ENCODE measurements around the gene FAM131A.

The FAM131A gene

DNA sequence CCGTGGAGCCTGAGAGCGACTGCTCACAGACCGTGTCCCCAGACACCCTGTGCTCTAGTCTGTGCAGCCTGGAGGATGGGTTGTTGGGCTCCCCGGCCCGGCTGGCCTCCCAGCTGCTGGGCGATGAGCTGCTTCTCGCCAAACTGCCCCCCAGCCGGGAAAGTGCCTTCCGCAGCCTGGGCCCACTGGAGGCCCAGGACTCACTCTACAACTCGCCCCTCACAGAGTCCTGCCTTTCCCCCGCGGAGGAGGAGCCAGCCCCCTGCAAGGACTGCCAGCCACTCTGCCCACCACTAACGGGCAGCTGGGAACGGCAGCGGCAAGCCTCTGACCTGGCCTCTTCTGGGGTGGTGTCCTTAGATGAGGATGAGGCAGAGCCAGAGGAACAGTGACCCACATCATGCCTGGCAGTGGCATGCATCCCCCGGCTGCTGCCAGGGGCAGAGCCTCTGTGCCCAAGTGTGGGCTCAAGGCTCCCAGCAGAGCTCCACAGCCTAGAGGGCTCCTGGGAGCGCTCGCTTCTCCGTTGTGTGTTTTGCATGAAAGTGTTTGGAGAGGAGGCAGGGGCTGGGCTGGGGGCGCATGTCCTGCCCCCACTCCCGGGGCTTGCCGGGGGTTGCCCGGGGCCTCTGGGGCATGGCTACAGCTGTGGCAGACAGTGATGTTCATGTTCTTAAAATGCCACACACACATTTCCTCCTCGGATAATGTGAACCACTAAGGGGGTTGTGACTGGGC, 7.3 kb downstream of the FAM131A start:
- no peaks in the 10 kb centered on the region for H3K27me3 ChIP-seq (ENCODE audit: low read depth, low read length)
- no peak overlapping the region for H3K27ac ChIP-seq (ENCODE audit: low read length)
- H3K36me3 ChIP-seq (ENCODE audit: control insufficient read depth in 1 of 2, insufficient read depth in 2 of 2, low read length in 2 of 2): peaks cover 21 to 36% of the 10 kb centered on the region in 2 donors
- no peaks in the 10 kb centered on the region for H3K9me3 ChIP-seq (ENCODE audit: control insufficient read depth in 1 of 2, low read length in 2 of 2)
- no peak overlapping the region for H3K4me3 ChIP-seq (ENCODE audit: low read depth in 1 of 2, low read length in 2 of 2)
- peaks cover 5 to 8% of the 10 kb centered on the region in 2 donors for H3K4me1 ChIP-seq (ENCODE audit: control insufficient read depth in 1 of 2, insufficient read depth in 2 of 2, low read length in 2 of 2)

DNA sequence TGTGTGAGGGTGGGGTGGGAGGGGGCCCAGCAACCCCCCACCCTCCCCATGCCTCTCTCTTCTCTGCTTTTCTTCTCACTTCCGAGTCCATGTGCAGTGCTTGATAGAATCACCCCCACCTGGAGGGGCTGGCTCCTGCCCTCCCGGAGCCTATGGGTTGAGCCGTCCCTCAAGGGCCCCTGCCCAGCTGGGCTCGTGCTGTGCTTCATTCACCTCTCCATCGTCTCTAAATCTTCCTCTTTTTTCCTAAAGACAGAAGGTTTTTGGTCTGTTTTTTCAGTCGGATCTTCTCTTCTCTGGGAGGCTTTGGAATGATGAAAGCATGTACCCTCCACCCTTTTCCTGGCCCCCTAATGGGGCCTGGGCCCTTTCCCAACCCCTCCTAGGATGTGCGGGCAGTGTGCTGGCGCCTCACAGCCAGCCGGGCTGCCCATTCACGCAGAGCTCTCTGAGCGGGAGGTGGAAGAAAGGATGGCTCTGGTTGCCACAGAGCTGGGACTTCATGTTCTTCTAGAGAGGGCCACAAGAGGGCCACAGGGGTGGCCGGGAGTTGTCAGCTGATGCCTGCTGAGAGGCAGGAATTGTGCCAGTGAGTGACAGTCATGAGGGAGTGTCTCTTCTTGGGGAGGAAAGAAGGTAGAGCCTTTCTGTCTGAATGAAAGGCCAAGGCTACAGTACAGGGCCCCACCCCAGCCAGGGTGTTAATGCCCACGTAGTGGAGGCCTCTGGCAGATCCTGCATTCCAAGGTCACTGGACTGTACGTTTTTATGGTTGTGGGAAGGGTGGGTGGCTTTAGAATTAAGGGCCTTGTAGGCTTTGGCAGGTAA, 8.1 kb downstream of the FAM131A start:
- H3K4me1 ChIP-seq (ENCODE audit: control insufficient read depth in 1 of 2, insufficient read depth in 2 of 2, low read length in 2 of 2): peaks cover 5% of the 10 kb centered on the region in 2 donors
- H3K4me3 ChIP-seq (ENCODE audit: low read depth in 1 of 2, low read length in 2 of 2): no peak overlapping the region
- H3K36me3 ChIP-seq (ENCODE audit: control insufficient read depth in 1 of 2, insufficient read depth in 2 of 2, low read length in 2 of 2): peaks cover 21 to 36% of the 10 kb centered on the region in 2 donors
- no peaks in the 10 kb centered on the region for H3K9me3 ChIP-seq (ENCODE audit: control insufficient read depth in 1 of 2, low read length in 2 of 2)
- H3K27ac ChIP-seq (ENCODE audit: low read length): no peak overlapping the region
- no peaks in the 10 kb centered on the region for H3K27me3 ChIP-seq (ENCODE audit: low read depth, low read length)

- H3K36me3 ChIP-seq (ENCODE audit: control insufficient read depth in 1 of 2, insufficient read depth in 2 of 2, low read length in 2 of 2): peaks cover 18 to 31% of the 10 kb centered on the region in 2 donors
Measured at GRCh38 chr3:184346480-184347190, 9.2 kb downstream of the FAM131A start.

GRCh38 chr3:184347321-184348056, 10.1 kb downstream of the FAM131A start:
- Histone ChIP-seq H3K4me3 (ENCODE audit: low read depth in 1 of 2, low read length in 2 of 2) (no peak overlapping the region), H3K9me3 (ENCODE audit: control insufficient read depth in 1 of 2, low read length in 2 of 2) (no peaks in the 10 kb centered on the region), H3K4me1 (ENCODE audit: control insufficient read depth in 1 of 2, insufficient read depth in 2 of 2, low read length in 2 of 2) (peaks cover 5 to 13% of the 10 kb centered on the region in 2 donors), H3K36me3 (ENCODE audit: control insufficient read depth in 1 of 2, insufficient read depth in 2 of 2, low read length in 2 of 2) (peaks cover 17 to 24% of the 10 kb centered on the region in 2 donors), H3K27ac (ENCODE audit: low read length) (no peak overlapping the region), H3K27me3 (ENCODE audit: low read depth, low read length) (no peaks in the 10 kb centered on the region)

More at GRCh38 chr3:184346480-184347190, 9.2 kb downstream of the FAM131A start:
- Histone ChIP-seq H3K27ac (ENCODE audit: low read length) (no peak overlapping the region), H3K4me1 (ENCODE audit: control insufficient read depth in 1 of 2, insufficient read depth in 2 of 2, low read length in 2 of 2) (peaks cover 5 to 8% of the 10 kb centered on the region in 2 donors), H3K27me3 (ENCODE audit: low read depth, low read length) (no peaks in the 10 kb centered on the region), H3K9me3 (ENCODE audit: control insufficient read depth in 1 of 2, low read length in 2 of 2) (no peaks in the 10 kb centered on the region), H3K4me3 (ENCODE audit: low read depth in 1 of 2, low read length in 2 of 2) (no peak overlapping the region)

- H3K27me3 ChIP-seq (ENCODE audit: low read depth, low read length): no peaks in the 10 kb centered on the region
- H3K27ac ChIP-seq (ENCODE audit: low read length): no peak overlapping the region
- H3K4me3 ChIP-seq (ENCODE audit: low read depth in 1 of 2, low read length in 2 of 2): no peak overlapping the region
- H3K4me1 ChIP-seq (ENCODE audit: control insufficient read depth in 1 of 2, insufficient read depth in 2 of 2, low read length in 2 of 2): peaks cover 5 to 13% of the 10 kb centered on the region in 2 donors
- H3K9me3 ChIP-seq (ENCODE audit: control insufficient read depth in 1 of 2, low read length in 2 of 2): no peaks in the 10 kb centered on the region
- H3K36me3 ChIP-seq (ENCODE audit: control insufficient read depth in 1 of 2, insufficient read depth in 2 of 2, low read length in 2 of 2): peaks cover 11 to 19% of the 10 kb centered on the region in 2 donors
Measured at GRCh38 chr3:184348057-184348382, 10.6 kb downstream of the FAM131A start.

DNA sequence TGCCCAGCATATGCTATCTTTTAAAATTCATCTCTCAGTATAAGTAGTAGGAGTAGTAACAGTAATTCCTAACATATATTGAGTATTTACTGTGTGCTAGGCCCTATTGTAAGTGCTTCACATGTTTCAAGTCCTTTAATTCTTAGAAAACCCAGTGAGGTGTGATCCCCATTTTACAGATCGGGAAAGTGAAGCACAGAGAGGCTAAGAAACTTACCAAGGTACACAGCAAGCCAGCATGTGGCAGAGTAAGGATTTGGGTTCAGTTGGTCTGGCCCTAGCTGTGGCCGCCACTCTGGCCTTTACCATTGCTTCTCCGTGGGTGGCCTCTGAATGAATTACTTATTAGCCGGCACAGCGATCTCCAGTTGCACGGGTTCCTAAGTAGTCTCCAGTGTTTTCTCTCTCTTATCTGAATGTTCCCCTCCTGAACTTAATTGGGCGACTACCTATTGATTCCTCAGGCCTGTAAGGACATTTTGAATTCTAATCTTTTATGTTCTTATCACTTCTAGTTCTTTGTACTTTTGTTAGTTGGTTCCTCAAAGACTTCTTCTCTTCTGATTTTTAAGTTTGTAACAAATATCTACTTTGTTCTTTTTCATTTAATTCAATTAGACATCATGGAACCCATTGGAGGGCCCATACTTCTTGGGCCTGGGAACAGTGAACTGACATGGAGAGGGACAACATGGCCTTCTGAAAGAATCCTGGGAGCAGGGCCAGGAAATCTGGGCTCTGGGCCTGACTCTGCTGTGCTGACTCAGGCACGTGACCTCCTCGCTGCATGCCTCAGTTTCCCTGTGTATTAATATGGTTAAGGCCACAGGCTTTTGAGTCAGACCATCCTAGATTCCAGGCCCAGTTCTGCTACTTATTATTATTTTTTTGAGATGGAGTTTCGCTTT, 12.4 kb downstream of the FAM131A start:
- no peak overlapping the region for H3K27ac ChIP-seq (ENCODE audit: low read length)
- H3K9me3 ChIP-seq (ENCODE audit: control insufficient read depth in 1 of 2, low read length in 2 of 2): no peaks in the 10 kb centered on the region
- H3K36me3 ChIP-seq (ENCODE audit: control insufficient read depth in 1 of 2, insufficient read depth in 2 of 2, low read length in 2 of 2): peaks cover 2 to 4% of the 10 kb centered on the region in 2 donors
- H3K27me3 ChIP-seq (ENCODE audit: low read depth, low read length): no peaks in the 10 kb centered on the region
- no peak overlapping the region for H3K4me3 ChIP-seq (ENCODE audit: low read depth in 1 of 2, low read length in 2 of 2)
- H3K4me1 ChIP-seq (ENCODE audit: control insufficient read depth in 1 of 2, insufficient read depth in 2 of 2, low read length in 2 of 2): peaks cover 5 to 13% of the 10 kb centered on the region in 2 donors

- Histone ChIP-seq H3K27me3 (ENCODE audit: low read depth, low read length) (no peaks in the 10 kb centered on the region), H3K4me1 (ENCODE audit: control insufficient read depth in 1 of 2, insufficient read depth in 2 of 2, low read length in 2 of 2) (peaks cover 2 to 10% of the 10 kb centered on the region in 2 donors), H3K4me3 (ENCODE audit: low read depth in 1 of 2, low read length in 2 of 2) (no peak overlapping the region), H3K9me3 (ENCODE audit: control insufficient read depth in 1 of 2, low read length in 2 of 2) (no peaks in the 10 kb centered on the region), H3K27ac (ENCODE audit: low read length) (no peak overlapping the region), H3K36me3 (ENCODE audit: control insufficient read depth in 1 of 2, insufficient read depth in 2 of 2, low read length in 2 of 2) (peaks cover 3 to 4% of the 10 kb centered on the region in 2 donors)
Measured at GRCh38 chr3:184350618-184351017, 13.2 kb downstream of the FAM131A start.

GRCh38 chr3:184351511-184352148, 14.2 kb downstream of the FAM131A start:
- Histone ChIP-seq H3K4me3 (ENCODE audit: low read depth in 1 of 2, low read length in 2 of 2) (no peak overlapping the region), H3K27me3 (ENCODE audit: low read depth, low read length) (no peaks in the 10 kb centered on the region), H3K36me3 (ENCODE audit: control insufficient read depth in 1 of 2, insufficient read depth in 2 of 2, low read length in 2 of 2) (peaks cover 3 to 4% of the 10 kb centered on the region in 2 donors), H3K4me1 (ENCODE audit: control insufficient read depth in 1 of 2, insufficient read depth in 2 of 2, low read length in 2 of 2) (peaks cover 0 to 8% of the 10 kb centered on the region in 2 donors), H3K27ac (ENCODE audit: low read length) (no peak overlapping the region), H3K9me3 (ENCODE audit: control insufficient read depth in 1 of 2, low read length in 2 of 2) (no peaks in the 10 kb centered on the region)

DNA sequence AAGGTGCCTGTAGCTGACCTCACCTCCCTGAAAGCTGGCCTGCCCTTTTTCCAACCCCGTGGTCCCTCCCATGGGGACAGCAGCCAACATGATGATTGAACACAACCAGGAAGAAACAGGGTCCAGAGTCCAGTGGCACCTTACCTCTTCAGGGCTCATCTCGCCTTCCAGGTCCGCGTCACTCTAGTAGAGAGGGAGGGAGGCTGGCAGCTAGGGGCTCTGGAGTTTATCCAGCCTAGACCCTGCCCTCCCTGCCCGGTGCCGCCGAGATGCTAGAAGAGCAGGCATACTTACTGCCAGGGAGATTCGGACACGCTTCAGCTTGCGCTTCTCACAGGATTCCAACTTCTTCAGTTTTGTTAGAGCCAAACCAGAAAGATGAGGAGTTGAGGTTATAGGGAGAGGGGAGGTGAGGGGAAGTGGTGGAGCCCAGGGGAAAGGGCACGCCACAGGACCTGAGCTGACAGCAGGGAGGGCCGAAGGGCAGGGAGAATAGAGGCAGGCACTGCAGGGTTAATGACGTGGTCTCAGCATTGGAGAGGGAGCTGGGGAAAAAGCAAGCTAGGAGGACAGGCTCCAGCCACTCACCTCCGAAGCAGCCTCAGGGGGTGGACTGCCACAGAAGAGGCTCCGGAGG, 14.9 kb downstream of the FAM131A start:
- peak overlapping the region in 1 of 2 donors; percentile 16 for H3K4me3 ChIP-seq (ENCODE audit: low read depth in 1 of 2, low read length in 2 of 2)
- H3K27me3 ChIP-seq (ENCODE audit: low read depth, low read length): no peaks in the 10 kb centered on the region
- H3K4me1 ChIP-seq (ENCODE audit: control insufficient read depth in 1 of 2, insufficient read depth in 2 of 2, low read length in 2 of 2): peaks cover 0 to 8% of the 10 kb centered on the region in 2 donors
- H3K27ac ChIP-seq (ENCODE audit: low read length): no peak overlapping the region
- H3K36me3 ChIP-seq (ENCODE audit: control insufficient read depth in 1 of 2, insufficient read depth in 2 of 2, low read length in 2 of 2): peaks cover 3 to 10% of the 10 kb centered on the region in 2 donors
- no peaks in the 10 kb centered on the region for H3K9me3 ChIP-seq (ENCODE audit: control insufficient read depth in 1 of 2, low read length in 2 of 2)

Measured in muscle layer of duodenum (tissue), 2 donors.